Left kidney (tissue), 8 donors: ENCODE results near the gene IKBKG. TPM values are rescaled to one million over a fixed set of nuclear protein-coding genes. Genes with fewer than 3 reads are reported as not detected.
A peak's percentile ranks its signal among the peaks of the same experiment; 100 is the strongest.
"Not testable (repeated sequence)": the region's sequence is repeated elsewhere in the genome, so short reads cannot be mapped to it uniquely, and the experiment has no call there.

ENCODE experiments used
- DNase-seq: peaks from one replicate; pipeline ENCODE4 v3.0.0-alpha.2; 2013
- long read RNA-seq, 8 donors: transcript quantifications; one replicate each; lab custom pipeline, GENCODE V29; 2026
- polyA plus RNA-seq: library from polyadenylated mRNA; unstranded; fragments of 120-200 nt; gene quantifications from one replicate; pipeline ENCODE4 v1.2.1, GENCODE V29; 2013; ENCODE audit not compliant: insufficient read length

Gene IKBKG, protein sequence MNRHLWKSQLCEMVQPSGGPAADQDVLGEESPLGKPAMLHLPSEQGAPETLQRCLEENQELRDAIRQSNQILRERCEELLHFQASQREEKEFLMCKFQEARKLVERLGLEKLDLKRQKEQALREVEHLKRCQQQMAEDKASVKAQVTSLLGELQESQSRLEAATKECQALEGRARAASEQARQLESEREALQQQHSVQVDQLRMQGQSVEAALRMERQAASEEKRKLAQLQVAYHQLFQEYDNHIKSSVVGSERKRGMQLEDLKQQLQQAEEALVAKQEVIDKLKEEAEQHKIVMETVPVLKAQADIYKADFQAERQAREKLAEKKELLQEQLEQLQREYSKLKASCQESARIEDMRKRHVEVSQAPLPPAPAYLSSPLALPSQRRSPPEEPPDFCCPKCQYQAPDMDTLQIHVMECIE
- 14.0 TPM for polyA plus RNA-seq
- long read RNA-seq, donor 1, transcript IKBKG-206 (10 exons, 2,299 nt) = major isoform, 5 of 5 reads
- long read RNA-seq, donor 1, partial matches to known transcripts = 0 of 5 reads
- long read RNA-seq, donor 1, other reads (novel, unspliced or antisense) = 0 of 5 reads
- long read RNA-seq, donor 2, transcript IKBKG-206 (10 exons, 2,299 nt) = major isoform, 6 of 6 reads
- long read RNA-seq, donor 2, partial matches to known transcripts = 0 of 6 reads
- long read RNA-seq, donor 2, other reads (novel, unspliced or antisense) = 0 of 6 reads
- long read RNA-seq, donor 3, partial matches to known transcripts = 0 of 3 reads
- long read RNA-seq, donor 3, other reads (novel, unspliced or antisense) = 0 of 3 reads
- long read RNA-seq, donor 4 = 0 reads
- long read RNA-seq, donor 5, transcript IKBKG-206 (10 exons, 2,299 nt) = major isoform, 5 of 50 reads
- long read RNA-seq, donor 5, partial matches to known transcripts = 44 of 50 reads
- long read RNA-seq, donor 5, other reads (novel, unspliced or antisense) = 0 of 50 reads
- long read RNA-seq, donor 6, transcript IKBKG-206 (10 exons, 2,299 nt) = major isoform, 7 of 9 reads
- long read RNA-seq, donor 6, partial matches to known transcripts = 0 of 9 reads
- long read RNA-seq, donor 6, other reads (novel, unspliced or antisense) = 0 of 9 reads
- long read RNA-seq, donor 7, transcript IKBKG-206 (10 exons, 2,299 nt) = major isoform, 8 of 10 reads
- long read RNA-seq, donor 7, partial matches to known transcripts = 0 of 10 reads
- long read RNA-seq, donor 7, other reads (novel, unspliced or antisense) = 0 of 10 reads
- long read RNA-seq, donor 8, partial matches to known transcripts = 7 of 10 reads
- long read RNA-seq, donor 8, other reads (novel, unspliced or antisense) = 0 of 10 reads

DNA sequence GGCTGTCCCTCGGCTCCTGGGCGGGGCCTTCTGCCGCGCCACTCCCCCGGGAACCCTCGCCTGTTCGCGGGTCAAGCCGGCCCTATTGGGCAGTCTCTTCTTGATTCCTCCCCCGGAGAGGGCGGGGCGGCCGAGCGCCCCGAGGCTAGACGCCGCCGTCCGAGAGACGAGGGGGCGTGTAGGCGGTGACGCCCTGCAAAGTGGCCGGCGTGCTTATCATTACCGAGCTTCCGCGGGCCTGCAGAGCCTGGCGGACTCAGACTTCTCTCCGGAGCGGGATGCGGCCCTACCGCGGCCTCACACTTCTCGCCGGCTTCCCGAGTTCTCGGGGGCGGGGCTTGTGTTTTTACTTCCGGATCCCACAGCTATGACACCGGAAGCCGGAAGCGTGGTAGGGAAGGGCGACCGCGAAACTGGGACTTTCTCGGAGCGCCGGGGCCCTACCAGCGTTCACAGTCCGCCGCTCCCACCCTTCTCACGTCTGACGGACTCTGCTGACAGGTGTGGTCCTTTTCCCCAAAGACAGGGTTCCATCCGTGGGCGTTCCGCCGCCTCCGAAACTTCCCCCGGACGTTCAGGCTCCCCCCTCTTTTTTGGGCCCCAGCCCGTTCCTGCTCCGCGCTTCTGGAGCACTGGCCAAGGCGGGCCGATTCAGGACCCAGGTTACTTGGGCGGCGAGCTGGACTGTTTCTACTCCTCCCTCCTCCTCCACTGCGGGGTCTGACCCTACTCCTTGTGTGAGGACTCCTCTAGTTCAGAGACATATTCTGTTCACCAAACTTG, at the start of gene IKBKG:
IKBKG (plus strand) TSS at position 376 of the 783 bp plus-strand sequence. CDS start 4,383 bp downstream, outside the sequence.
- peak; percentile 83 for DNase-seq

DNA sequence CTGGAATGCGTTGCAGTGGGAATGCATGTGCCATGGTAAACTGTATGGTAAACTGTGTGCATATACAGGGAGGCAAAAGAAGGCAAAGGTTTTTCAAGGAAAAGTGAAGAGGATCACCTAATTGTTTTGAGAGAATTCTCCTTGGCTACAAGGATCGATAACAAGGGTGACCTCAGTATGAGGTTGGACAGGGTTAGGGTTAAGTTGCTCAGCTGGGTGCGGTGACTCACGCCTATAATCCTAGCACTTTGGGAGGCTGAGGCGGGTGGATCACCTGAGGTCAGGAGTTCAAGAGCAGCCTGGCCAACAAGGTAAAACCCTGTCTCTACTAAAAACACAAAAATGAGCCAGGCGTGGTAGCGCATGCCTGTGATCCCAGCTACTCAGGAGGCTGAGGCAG, 46.0 kb upstream of the IKBKG start:
- not testable (repeated sequence) for DNase-seq

DNA sequence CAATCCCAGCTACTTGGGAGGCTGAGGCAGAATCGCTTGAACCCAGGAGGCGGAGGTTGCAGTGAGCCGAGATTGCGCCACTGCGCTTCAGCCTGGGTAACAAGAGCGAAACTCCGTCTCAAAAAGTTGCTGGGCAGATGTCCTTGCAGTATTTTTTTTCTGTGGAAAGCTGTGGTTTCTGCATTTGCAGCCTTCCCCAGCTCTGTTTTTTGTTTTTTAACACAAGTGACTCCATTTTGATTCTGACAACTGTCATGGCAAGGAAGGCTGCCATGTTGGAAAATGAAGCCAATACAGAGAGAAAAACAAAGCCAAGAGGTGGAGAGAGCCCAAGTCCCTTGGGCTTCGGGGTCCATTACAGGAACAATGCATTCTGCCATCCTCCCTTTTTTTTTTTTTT, 45.3 kb upstream of the IKBKG start:
- DNase-seq = no peak

DNA sequence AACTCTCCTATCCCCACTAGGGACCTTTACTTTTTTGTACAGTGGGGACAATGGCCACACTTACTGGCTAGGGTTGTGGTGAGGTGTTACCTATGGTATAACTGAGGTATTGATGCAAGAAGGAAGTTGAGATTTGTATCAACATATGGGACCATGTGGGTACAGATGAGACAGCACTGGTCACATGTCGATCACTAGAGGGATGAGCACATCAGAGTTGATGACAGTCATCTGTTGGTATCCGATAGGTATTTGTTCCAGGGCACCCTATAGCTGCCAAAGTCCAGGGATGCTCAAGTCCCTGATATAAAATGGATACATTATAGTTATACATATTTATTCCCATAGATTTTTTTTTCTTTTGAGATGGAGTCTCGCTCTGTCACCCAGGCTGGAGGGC, 44.4 kb upstream of the IKBKG start:
- no peak for DNase-seq

DNA sequence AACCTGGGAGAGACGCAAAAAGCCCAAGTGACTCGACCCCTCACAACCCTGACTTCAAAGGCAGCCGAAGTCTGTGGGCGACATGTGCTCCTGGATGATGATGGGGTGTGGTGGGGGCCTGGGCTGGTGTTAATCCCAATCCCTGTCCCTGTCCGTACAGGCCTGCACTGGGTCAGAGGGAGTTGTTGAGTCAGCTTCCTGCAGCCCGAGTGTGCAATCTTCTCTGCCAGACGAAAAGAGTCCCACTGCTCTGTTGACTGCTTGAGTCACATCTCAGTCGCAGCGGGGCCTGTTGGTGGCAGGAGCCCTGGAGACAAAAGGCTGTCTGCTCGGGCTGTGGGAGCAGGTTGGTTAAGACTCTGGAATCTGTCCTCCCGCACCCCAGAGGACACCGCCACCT, 41.7 kb upstream of the IKBKG start:
- DNase-seq = no peak

DNA sequence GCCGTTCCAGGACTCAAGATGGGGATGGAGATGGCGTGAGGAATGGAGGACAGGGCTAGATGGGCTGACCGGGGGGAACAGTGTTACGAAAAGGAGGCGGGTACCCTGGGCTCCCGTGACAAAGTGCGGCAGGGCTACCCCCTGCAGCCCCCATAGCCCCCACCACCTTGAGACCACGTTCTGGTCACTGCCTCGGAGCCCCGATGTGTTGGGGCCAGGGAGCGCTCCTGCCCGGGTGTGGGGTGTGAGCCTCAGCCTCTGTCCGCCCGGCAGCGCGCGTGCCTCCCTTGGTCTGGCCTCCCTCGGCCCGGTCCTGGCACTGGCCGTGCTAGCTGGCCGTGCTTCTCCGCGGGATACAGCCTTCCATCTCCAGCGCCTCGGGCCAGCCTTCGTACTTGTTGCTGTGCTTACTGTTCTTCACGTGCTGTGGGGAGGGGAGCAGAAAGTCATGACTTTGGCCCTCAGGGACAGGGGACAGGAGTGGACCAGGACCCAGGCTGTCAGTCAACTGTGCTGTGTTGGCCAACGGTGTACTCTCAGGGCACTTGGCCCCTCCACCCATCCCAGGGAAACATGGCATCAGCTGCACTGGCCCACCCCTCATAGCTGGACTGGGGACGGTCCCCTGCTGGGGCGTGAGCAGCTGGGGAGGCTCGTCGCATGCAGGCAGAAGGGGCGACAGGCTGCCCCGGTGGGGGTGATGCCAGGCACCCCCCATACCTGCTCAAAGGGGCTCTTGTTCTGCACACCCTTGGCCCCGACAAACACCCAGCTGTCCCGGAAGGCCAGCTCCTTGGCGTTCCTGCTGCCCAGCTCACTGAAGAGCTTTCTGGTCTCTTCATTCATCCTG, 40.7 kb upstream of the IKBKG start:
- DNase-seq = no peak

DNA sequence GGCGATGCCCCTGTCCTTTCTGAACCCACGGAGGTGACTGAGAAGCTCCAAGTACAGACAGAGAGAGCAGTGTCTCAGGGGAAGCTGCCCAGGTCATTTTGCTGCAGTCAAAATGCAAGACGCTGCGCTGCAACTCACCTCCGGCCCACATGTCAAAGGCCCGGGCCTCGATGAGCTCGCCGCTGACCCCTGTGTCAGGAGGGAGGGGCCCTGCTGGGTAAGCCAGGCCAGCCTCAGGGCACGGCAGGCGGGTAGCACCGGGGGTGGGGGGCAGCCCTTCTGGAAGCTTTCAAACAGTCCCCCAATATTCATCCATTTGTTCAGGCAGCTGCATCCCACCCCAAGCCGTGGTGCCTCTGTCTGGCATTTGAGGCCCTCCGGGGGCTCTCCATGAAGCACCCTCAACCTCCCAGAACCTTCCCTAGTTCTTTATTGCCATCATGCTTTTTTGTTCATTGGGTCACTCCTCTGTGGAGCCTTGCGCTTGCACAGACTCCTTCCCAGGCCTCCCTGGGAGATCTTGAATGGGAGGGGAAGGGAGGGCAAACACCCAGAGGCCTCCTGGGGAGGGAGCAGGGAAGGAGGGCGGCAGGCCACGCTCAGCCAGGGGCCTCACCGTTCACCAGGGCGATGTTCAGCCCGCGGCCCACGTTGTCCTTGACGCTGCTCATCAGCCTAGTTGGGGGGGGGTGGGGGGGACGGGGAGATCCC, 39.6 kb upstream of the IKBKG start:
- DNase-seq = no peak

DNA sequence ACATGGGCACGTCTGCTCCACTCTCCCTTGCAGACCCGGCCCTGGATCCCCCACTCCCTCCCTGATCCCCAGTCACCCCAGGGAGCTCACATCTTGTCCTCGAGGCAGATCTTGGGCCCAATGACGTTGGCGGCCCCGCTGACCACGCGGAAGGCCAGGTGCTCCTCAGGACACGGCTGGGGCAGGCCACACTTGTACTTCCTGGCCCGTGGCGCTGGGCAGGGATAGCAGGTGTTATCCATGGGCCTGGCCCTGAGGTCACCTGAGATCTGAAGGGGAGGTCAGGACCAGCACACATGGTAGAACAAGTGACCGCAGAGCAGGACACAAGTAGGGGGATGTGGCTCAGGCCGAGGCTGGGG, 39.1 kb upstream of the IKBKG start:
- DNase-seq = no peak

DNA sequence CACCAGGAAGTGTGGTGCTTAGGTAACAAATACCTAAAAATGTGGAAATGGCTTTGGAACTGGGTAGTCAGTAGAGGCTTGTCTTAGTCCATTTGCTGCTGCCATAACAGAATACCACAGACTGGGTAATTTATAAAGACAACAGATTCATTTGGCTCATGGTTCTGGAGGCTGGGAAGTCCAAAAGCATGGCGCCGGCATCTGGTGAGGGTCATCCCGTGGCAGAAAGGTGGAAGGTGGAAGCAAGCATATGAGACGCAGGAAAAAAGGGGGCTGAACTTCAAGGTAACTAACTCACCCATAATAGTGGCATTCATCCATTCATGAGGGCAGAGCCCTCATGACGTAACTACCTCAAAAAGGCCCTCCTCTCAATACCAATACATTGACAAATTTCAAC, 38.0 kb upstream of the IKBKG start:
- DNase-seq = no peak

DNA sequence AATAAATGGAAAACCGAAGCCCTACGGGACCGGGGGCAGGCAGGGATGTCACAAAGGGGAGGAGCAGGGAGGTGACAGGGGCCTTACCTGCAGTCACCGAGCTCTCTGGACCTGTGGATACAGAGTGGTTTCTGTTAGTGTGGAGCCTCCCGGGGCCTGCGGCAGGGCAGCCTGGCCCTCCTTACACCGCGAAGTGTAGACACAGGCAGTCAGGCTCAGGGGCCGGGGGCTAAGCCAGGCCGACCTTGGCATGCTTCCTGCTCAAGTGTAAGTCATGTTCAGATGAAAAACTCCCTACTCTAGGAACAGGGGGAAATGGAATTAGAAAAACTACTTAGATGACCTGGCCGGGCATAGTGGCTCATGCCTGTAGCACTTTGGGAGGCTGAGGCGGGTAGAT, 35.7 kb upstream of the IKBKG start:
- no peak for DNase-seq

DNA sequence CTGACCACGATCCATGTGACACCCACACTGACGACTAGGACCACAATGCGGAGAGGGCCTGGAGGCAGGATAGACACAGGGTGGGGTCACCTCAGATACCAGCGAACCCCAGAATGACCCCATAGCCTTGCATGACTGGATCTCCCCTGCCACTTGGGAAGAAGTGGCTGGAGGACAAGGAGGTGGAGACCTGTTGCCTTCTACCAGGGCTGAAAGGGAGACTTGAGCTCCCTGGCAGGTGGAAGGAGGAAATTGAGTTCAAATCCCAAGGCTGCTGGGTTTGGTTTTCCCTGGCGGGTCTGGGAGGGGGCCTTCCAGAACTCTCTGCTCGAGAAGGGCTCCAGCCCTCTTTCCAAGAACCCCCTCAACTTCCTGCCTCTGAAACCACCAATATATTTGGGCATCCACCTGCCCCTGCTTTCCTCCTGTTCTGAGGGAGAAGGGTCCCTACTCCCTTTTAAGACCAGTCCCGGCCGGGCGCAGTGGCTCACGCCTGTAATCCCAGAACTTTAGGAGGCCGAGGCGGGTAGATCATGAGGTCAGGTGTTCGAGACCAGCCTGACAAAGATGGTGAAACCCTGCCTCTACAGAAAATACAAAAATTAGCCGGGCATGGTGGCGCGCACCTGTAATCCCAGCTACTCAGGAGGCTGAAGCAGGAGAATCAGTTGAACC, 34.4 kb upstream of the IKBKG start:
- no peak for DNase-seq

DNA sequence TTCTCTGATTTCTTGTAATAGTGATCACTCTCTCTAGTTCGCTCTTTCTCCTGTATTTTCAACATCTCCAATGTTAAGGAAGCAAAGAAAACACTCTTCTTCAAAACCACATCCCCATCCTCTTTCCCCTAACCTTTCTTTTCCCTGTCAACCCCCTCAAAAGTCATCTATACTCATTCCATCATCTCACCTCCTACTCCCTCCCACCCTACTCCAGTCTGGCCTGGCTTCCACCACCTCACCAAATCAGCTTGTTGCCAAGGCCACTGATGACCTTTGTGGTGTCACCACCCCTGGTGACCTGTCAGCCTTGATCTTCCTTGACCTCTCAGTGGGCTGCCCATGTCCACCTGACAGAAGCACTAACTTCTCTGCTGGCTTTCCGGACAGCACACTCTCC, 33.7 kb upstream of the IKBKG start:
- DNase-seq = no peak

DNA sequence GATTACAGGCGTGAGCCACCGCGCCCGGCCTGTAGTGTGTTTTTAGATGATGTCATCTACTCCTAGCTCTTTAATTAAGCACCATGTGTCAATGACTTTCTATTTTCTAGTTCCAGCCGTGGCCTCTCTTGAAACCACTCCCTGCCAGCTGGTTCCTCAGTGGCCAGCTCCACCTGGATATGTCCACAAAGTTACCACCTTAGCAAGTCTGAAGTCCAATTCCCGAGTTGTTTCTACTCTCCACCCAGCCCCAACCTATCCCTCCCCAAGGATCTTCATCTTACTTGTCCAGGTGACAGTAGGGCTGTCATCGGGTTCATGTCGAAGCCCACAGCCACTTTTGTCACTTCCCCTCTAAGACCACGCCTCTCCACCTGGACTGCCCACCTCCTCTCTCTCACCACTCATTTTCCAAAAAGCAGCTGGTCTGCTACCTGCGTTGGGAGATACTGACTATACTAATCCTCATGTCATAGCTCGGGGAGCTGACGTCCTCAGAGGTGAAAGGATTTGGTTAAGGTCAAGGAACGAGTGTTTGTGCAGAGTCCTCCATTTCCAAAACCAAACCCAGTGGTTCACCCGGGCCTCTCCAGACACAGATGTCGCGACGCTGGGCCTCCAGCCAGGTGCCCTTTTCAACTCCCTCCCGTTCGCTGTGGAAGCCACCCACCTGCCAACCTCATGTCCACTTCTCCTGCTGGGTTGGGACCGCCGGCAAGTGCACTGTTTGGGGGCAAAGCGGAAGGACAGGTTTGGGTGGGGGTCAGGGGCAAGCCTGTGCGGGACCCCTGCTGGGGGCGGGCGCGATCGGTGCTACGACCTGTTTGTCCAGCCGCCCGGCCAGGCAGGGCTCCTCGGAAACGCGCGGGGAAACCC, 32.1 kb upstream of the IKBKG start:
- no peak for DNase-seq

DNA sequence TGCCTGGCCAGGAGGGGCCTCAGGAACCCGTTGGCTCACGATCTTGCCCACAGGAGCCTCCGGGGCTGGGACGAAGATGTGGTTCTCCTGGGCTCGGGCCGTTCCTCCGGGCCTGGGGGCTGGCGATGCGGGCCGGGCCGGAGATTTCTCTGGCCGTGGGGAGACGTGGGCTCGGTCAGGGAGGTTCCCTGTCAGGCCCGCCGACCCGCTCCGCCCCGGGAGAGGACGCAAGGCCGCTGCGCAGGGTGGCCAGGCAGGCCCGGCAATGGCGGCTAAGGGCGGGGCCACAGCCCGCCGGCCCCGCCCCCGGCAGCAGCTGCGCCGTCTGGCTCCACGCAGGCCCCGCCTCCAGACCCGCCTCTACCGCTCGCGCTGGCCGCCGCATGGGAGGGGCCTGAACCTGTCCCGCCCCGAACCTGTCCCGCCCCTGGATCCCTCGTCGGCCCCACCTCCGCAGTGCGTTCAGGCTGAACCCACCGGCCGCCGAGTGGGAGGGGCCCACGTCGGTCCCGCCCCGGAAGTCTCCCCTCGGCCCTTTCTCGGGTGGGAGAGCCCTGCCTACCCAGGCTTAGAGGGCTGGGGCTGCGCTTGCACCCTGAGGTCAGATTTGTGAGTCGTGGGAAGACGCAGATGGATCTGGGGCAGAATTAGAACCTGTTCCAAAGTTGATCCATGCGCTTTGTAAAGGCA, 31.3 kb upstream of the IKBKG start, which contains the start of gene FAM3A:
FAM3A (minus strand) TSS at position 267 of the 690 bp plus-strand sequence. CDS start 460 bp downstream, outside the sequence.
- DNase-seq = peak; percentile 82

DNA sequence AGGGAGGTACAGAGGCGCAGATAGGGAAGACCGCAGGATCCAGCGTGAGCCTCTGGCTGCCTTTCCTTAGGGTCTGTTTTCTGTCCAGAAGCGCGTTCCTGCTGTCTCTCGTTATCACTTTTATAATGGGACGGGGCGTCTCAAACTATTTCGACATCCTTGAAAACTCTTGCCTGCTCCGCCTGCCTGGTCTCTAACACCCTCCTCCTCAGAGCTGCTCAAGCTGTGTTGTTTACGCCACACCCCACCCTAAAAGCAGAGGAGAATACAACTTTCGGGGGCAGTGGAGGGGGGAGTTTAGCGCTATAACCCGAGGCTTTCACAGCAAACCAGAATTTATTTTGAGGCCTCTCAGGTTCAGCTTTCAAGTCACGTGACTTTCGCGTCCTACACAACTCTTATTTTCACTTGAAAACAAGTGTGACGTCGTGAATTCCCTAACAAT, 30.7 kb upstream of the IKBKG start:
- DNase-seq = peak; percentile 60

DNA sequence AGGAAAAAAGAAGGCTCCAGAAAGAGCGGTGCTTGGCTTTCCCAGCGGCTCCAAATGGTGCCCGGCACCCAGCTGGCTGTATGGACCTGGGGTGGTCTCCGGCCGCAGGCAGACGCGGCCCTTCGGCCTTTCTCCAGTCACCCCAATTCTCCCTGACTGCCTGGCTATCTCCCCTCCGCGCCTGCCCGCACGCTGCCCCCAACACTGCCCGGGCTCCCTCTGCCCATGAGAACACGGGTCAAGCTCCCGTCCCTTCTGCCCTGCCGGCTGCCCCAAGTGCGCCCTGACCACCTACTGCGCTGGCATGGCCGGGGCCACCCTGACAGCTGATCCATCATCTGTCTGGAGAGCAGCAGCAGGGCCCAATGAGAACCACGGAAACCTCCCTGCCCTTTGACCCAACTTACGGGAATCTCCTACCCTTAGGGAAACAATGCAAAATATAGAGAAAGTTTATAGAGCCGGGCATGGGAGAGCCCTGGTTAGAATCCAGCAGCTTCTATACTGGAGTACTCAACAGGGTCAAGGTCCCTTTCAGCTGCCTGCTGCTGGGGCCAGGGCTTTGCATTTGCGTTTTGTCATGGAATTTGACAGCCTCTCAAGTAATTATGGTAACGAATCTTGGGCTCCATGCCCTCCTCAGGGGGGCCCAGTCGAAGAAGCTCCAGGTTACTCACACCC, 30.2 kb upstream of the IKBKG start:
- DNase-seq = no peak

DNA sequence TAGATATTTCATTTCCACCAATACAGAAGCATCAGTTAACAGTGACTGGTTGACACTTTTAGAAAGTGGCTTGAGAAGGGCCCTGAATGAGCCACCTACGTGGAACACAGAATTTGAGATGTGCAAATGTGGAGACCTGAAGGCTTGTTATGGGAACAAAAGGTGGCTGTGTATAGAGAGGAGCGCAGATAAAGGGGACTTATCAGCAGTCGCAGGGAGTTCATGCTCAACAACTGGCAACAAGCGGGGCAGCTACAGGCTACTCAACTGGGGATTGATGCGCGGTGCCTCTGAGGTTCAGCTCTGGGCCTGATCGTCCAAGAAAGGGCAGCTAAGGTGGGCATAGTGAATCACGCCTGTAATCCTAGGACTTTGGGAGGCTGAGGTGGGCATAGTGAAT, 28.0 kb upstream of the IKBKG start:
- no peak for DNase-seq
